ENCODE measurements around the gene PHOX2A.
"Not testable (repeated sequence)": the region's sequence is repeated elsewhere in the genome, so short reads cannot be mapped to it uniquely, and the experiment has no call there.

Gene PHOX2A

GRCh38 chr11:72244060-72244360, at the start of gene PHOX2A:
Gene PHOX2A (minus strand): TSS chr11:72244176. CDS start chr11:72244004, 172 bp downstream.
- no peak for DNase-seq

- no peak for DNase-seq
Measured at GRCh38 chr11:72293391-72293790, 49.4 kb upstream of the PHOX2A start.

GRCh38 chr11:72292106-72292785, 48.3 kb upstream of the PHOX2A start:
- DNase-seq = no peak

GRCh38 chr11:72290741-72291140, 46.8 kb upstream of the PHOX2A start:
- not testable (repeated sequence) for DNase-seq

GRCh38 chr11:72287293-72287692, 43.3 kb upstream of the PHOX2A start:
- DNase-seq = no peak

- DNase-seq = no peak
Measured at GRCh38 chr11:72283947-72284346, 40.0 kb upstream of the PHOX2A start.

- DNase-seq = no peak
Measured at GRCh38 chr11:72280726-72281315, 36.8 kb upstream of the PHOX2A start.

GRCh38 chr11:72280037-72280436, 36.1 kb upstream of the PHOX2A start:
- no peak for DNase-seq

- no peak for DNase-seq
Measured at GRCh38 chr11:72278905-72279304, 34.9 kb upstream of the PHOX2A start.

GRCh38 chr11:72274435-72274834, 30.5 kb upstream of the PHOX2A start:
- no peak for DNase-seq

- DNase-seq = no peak
Measured at GRCh38 chr11:72271980-72272379, 28.0 kb upstream of the PHOX2A start.

- DNase-seq = no peak
Measured at GRCh38 chr11:72267956-72268617, 24.1 kb upstream of the PHOX2A start.

GRCh38 chr11:72266960-72267359, 23.0 kb upstream of the PHOX2A start:
- not testable (repeated sequence) for DNase-seq

- DNase-seq = no peak
Measured at GRCh38 chr11:72265951-72266350, 22.0 kb upstream of the PHOX2A start.

- DNase-seq = no peak
Measured at GRCh38 chr11:72263361-72263760, 19.4 kb upstream of the PHOX2A start.

GRCh38 chr11:72260574-72260973, 16.6 kb upstream of the PHOX2A start:
- no peak for DNase-seq

- DNase-seq = no peak
Measured at GRCh38 chr11:72259490-72259889, 15.5 kb upstream of the PHOX2A start.

GRCh38 chr11:72257570-72257969, 13.6 kb upstream of the PHOX2A start:
- no peak for DNase-seq

- no peak for DNase-seq
Measured at GRCh38 chr11:72254299-72254993, 10.5 kb upstream of the PHOX2A start.

- DNase-seq = no peak
Measured at GRCh38 chr11:72253392-72253791, 9.4 kb upstream of the PHOX2A start.

GRCh38 chr11:72251614-72252013, 7.6 kb upstream of the PHOX2A start:
- DNase-seq = no peak

GRCh38 chr11:72250661-72251464, 6.9 kb upstream of the PHOX2A start:
- DNase-seq = no peak

GRCh38 chr11:72249961-72250360, 6.0 kb upstream of the PHOX2A start:
- no peak for DNase-seq

Measured in SIG-M5 (cell line).